HCT116 (cell line): ENCODE results near the gene METRN. TPM values are rescaled to one million over a fixed set of nuclear protein-coding genes. Genes with fewer than 3 reads are reported as not detected.

Source experiments
- ATAC-seq: fragments of 200-7000 bp; cut with Tn5 transposase; 2 replicates; pipeline ENCODE4 v1.9.1; 2020; ENCODE audit warnings: mild to moderate bottlenecking, moderate library complexity
- BruUV-seq: library from RNA; stranded (reverse); fragments of 400-500 nt; replicated peaks from 2 replicates; lab custom pipeline; 2021; lab: Mats Ljungman, UMichigan
- CTCF ChIA-PET: fragments of 300-600 bp; sonication (Branson Sonifier 250); formaldehyde crosslinking; loops from one replicate; lab custom pipeline; 2021; ENCODE audit warnings: antibody characterized with exemption; lab: Charles Lee
- POLR2A ChIA-PET: fragments of 300-600, 350-600 bp; sonication (Branson Sonifier 250); formaldehyde crosslinking; loops from one replicate; lab custom pipeline; 2021; ENCODE audit warnings: antibody characterized with exemption; lab: Charles Lee
- RAD21 ChIA-PET, 2 experiments: fragments of 300-600 bp; sonication (Branson Sonifier 250); formaldehyde crosslinking; loops; one replicate each; lab custom pipeline; 2023; ENCODE audit warnings: low total read pairs in 2 of 2; ENCODE audit not compliant: uncharacterized antibody in 2 of 2, unreplicated experiment in 2 of 2, low non-redundant PET in 1 of 2; lab: Charles Lee
- DNase-seq: peaks from one replicate; pipeline ENCODE4 v3.0.0-alpha.2; 2010; ENCODE audit warnings: low read depth, low spot score
- H2AFZ ChIP-seq: fragments of 200-600 bp; shearing (Covaris generic), sonication (generic); 2 replicates; pipeline ENCODE4 v1.6.1; 2017; ENCODE audit warnings: low read depth, mixed run types, mixed read lengths, antibody characterized with exemption, low read length; ENCODE audit not compliant: poor library complexity, severe bottlenecking
- H3K27ac ChIP-seq: 2 replicates; pipeline ENCODE4 v1.5.1; 2012; ENCODE audit warnings: low read depth, low read length
- H3K27me3 ChIP-seq: fragments of 200-600 bp; sonication (generic); 2 replicates; pipeline ENCODE4 v1.6.1; 2016; ENCODE audit warnings: mixed run types, low read length, mixed read lengths; ENCODE audit not compliant: insufficient read depth
- H3K36me3 ChIP-seq, 2 experiments: fragments of 200-500 bp in 1 of 2; fragments of 200-600 bp in 1 of 2; sonication (Bioruptor generic) in 1 of 2; sonication (generic) in 1 of 2; 2 replicates each; pipeline versions ENCODE4 v1.5.1 to v1.6.1; 2014 to 2016; ENCODE audit warnings: low read length in 2 of 2, inconsistent platforms in 1 of 2, mixed read lengths in 1 of 2, mixed run types in 1 of 2; ENCODE audit not compliant: insufficient read depth in 2 of 2, control insufficient read depth in 1 of 2
- H3K4me1 ChIP-seq, 2 experiments: fragments of 200-600 bp in 1 of 2; sonication (generic) in 1 of 2; 2 replicates each; pipeline versions ENCODE4 v1.5.1 to v1.6.1; 2012 to 2017; ENCODE audit warnings: low read length in 2 of 2, inconsistent platforms in 1 of 2, mild to moderate bottlenecking in 1 of 2, mixed read lengths in 1 of 2, mixed run types in 1 of 2, moderate library complexity in 1 of 2; ENCODE audit not compliant: insufficient read depth in 2 of 2, control insufficient read depth in 1 of 2
- H3K4me2 ChIP-seq: fragments of 200-600 bp; sonication (generic); 2 replicates; pipeline ENCODE4 v1.6.1; 2017; ENCODE audit warnings: mixed run types, low read length, mixed read lengths
- H3K4me3 ChIP-seq, 2 experiments: fragments of 200-600 bp in 1 of 2; sonication (generic) in 1 of 2; replicated peaks in 1 of 2; 2 replicates each; pipeline ENCODE4 v1.5.1; 2011 to 2016; ENCODE audit warnings: low read length in 2 of 2, control low read depth in 1 of 2, low read depth in 1 of 2, mild to moderate bottlenecking in 1 of 2, mixed read lengths in 1 of 2, mixed run types in 1 of 2
- H3K79me2 ChIP-seq: fragments of 200-600 bp; sonication (generic); 2 replicates; pipeline ENCODE4 v1.6.1; 2017; ENCODE audit warnings: mild to moderate bottlenecking, mixed run types, low read length, moderate library complexity, mixed read lengths; ENCODE audit not compliant: insufficient read depth
- H3K9ac ChIP-seq: fragments of 200-600 bp; sonication (generic); 2 replicates; pipeline ENCODE4 v1.6.1; 2016; ENCODE audit warnings: low read length, mixed read lengths
- H3K9me2 ChIP-seq: fragments of 200-600 bp; sonication (generic), shearing (Covaris generic); 2 replicates; pipeline ENCODE4 v1.6.1; 2017; ENCODE audit warnings: mixed run types, mild to moderate bottlenecking, moderate library complexity; ENCODE audit not compliant: insufficient read depth
- H3K9me3 ChIP-seq, 2 experiments: fragments of 200-500 bp in 1 of 2; fragments of 200-600 bp in 1 of 2; sonication (Bioruptor generic) in 1 of 2; sonication (generic) in 1 of 2; 2 replicates each; pipeline ENCODE4 v1.6.1; 2014 to 2017; ENCODE audit warnings: low read length in 2 of 2, mixed read lengths in 2 of 2, inconsistent platforms in 1 of 2, low read depth in 1 of 2, mild to moderate bottlenecking in 1 of 2, mixed run types in 1 of 2, moderate library complexity in 1 of 2; ENCODE audit not compliant: control insufficient read depth in 1 of 2, insufficient read depth in 1 of 2
- H4K20me1 ChIP-seq: fragments of 200-600 bp; sonication (generic), shearing (Covaris generic); 2 replicates; pipeline ENCODE4 v1.6.1; 2017; ENCODE audit warnings: mixed run types, mild to moderate bottlenecking, moderate library complexity; ENCODE audit not compliant: insufficient read depth
- CBX3 ChIP-seq: IDR thresholded peaks from 2 replicates; pipeline ENCODE4 v1.6.1; 2012; ENCODE audit warnings: low read depth
- CEBPB ChIP-seq: IDR thresholded peaks from 2 replicates; pipeline ENCODE4 v1.6.1; 2012; ENCODE audit warnings: low read depth
- CTCF ChIP-seq, 3 experiments: fragments of 200-600 bp in 1 of 3; sonication (generic) in 1 of 3; IDR thresholded peaks in 2 of 3; conservative IDR thresholded peaks in 1 of 3; 2 replicates each; pipeline ENCODE4 v1.5.1; 2012 to 2017; ENCODE audit warnings: low read depth in 2 of 3, low read length in 2 of 3, antibody characterized with exemption in 1 of 3, borderline replicate concordance in 1 of 3, control low read depth in 1 of 3, mild to moderate bottlenecking in 1 of 3, mixed read lengths in 1 of 3, mixed run types in 1 of 3, moderate library complexity in 1 of 3; ENCODE audit not compliant: insufficient read depth in 1 of 3
- ELF1 ChIP-seq: IDR thresholded peaks from 2 replicates; pipeline ENCODE4 v1.6.1; 2012; ENCODE audit warnings: low read depth, borderline replicate concordance
- EZH2 ChIP-seq: fragments of 200-600 bp; sonication (generic); IDR thresholded peaks from 2 replicates; pipeline ENCODE4 v1.6.1; 2017; ENCODE audit warnings: antibody characterized with exemption, mixed run types
- EZH2phosphoT487 ChIP-seq: fragments of 200-600 bp; IDR thresholded peaks from 2 replicates; pipeline ENCODE4 v1.6.1; 2018; ENCODE audit warnings: antibody characterized with exemption, borderline replicate concordance
- JUND ChIP-seq: IDR thresholded peaks from 2 replicates; pipeline ENCODE4 v1.6.1; 2012
- POLR2AphosphoS5 ChIP-seq: IDR thresholded peaks from 2 replicates; pipeline ENCODE4 v1.6.1; 2011; ENCODE audit warnings: mild to moderate bottlenecking, low read depth, low read length, moderate library complexity
- RAD21 ChIP-seq: IDR thresholded peaks from 2 replicates; pipeline ENCODE4 v1.6.1; 2012; ENCODE audit warnings: low read depth, mild to moderate bottlenecking
- SRF ChIP-seq: IDR thresholded peaks from 2 replicates; pipeline ENCODE4 v1.6.1; 2012; ENCODE audit warnings: low read depth
- TCF7L2 ChIP-seq: IDR thresholded peaks from 2 replicates; pipeline ENCODE4 v1.7.0; 2011; ENCODE audit warnings: borderline replicate concordance, inconsistent platforms; ENCODE audit not compliant: insufficient read depth, insufficient read length; ENCODE audit errors: extremely low read depth
- YY1 ChIP-seq: IDR thresholded peaks from 2 replicates; pipeline ENCODE4 v1.6.1; 2011; ENCODE audit warnings: low read length, low read depth, moderate library complexity, mild to moderate bottlenecking; ENCODE audit not compliant: insufficient replicate concordance; ENCODE audit errors: extremely low read depth
- ZFX ChIP-seq: fragments of 450-650 bp; IDR thresholded peaks from 2 replicates; pipeline ENCODE4 v1.6.1; 2017
- intact Hi-C: fragments of 100-400 bp; cut with micrococcal nuclease; formaldehyde crosslinking; loops from 2 replicates; pipeline ENCODE4 v1.10.0; 2022
- total RNA-seq: library from RNA; stranded (reverse); gene quantifications from one replicate; pipeline ENCODE4 v1.2.1, GENCODE V29; 2021; ENCODE audit not compliant: unreplicated experiment

Gene METRN
- total RNA-seq, 1 experiment from 2014 or later = 193 TPM

DNA sequence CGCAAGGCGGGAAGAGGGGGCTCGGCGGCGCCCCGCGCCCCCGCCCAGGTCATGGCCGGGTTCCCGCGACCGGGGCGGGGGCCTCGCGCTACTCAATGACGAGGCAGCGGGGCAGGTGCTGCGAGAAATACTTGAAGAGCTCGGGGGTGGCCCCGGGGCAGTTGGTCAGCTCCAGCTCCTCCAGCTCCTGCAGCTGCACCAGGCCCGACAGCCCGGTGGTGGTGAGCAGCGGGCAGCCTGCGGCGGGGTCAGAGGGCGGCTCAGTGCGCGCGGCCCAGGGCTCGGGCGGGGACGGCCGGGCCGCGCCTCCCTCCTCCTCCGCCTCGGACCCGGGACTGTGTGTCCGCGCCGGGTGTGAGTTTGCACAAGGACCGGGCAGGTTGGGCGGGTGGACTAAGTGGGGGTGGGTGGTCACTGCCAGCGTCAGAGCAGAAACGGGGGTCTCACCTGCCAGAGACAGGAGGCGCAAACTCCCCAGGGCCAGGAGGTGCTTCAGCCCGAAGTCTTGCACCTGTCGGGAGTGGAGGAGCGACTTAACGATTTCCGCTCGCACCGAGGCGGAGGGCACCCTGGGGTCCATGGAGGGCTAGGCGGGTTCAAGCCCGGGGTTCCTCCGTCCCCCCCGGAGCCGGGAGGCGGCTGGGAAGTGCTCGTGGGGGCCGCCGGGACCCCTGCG lies 20.6 kb upstream of the METRN start (continued):
- TF ChIP-seq JUND (no peak), RAD21 (no peak), CTCF (IDR thresholded peaks at IDR 0.05 in 2 of 3, conservative IDR thresholded peaks at IDR 0.05 in 1 of 3; ENCODE audit: borderline replicate concordance in 1 of 3, insufficient read depth in 1 of 3, low read depth in 2 of 3, low read length in 2 of 3) (no peak), CEBPB (no peak), POLR2AphosphoS5 (no peak), EZH2 (no peak), EZH2phosphoT487 (no peak)

DNA sequence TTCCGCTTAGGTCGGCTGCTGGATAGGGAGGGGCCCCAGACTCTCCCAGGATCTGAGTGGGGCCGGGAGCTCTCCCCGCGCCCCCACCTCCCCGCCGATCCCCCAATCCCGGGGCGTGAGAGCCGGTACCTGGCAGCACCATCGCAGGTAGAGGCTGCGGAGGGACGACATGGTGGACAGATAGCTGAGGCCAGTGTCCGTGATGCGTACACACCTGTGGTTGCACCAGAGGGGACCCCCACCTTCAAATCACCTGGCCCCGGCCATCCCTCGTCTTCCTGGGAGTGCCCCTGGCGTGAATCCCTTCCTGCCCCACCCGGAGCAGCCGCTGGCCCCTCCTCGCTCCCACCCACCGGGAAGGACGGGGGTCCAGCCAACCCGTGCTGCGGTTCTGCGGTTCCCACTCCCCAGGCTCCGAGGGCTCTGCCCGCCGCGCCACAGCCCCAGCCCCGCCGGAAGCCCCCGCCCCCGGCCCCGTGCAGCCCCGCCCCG lies 20.0 kb upstream of the METRN start:
- no peak for TF ChIP-seq CBX3
- no peak for TF ChIP-seq EZH2phosphoT487
- no peak for TF ChIP-seq YY1
- TF ChIP-seq CEBPB = no peak
- no peak for TF ChIP-seq ELF1
- TF ChIP-seq POLR2AphosphoS5 = no peak
- TF ChIP-seq TCF7L2 = no peak
- no peak for TF ChIP-seq ZFX
- TF ChIP-seq SRF = no peak
- no peak for TF ChIP-seq JUND
- Histone ChIP-seq H3K9me3 (no peaks in the 10 kb centered on the region), H3K4me3 (peak overlapping the region; percentile 47 to 55), H3K36me3 (no peaks in the 10 kb centered on the region), H3K9me2 (no peaks in the 10 kb centered on the region), H3K79me2 (peaks cover 4% of the 10 kb centered on the region; the same call in 1 of the 2 replicates), H3K4me1 (peaks cover 10 to 34% of the 10 kb centered on the region in 2 experiments), H4K20me1 (no peaks in the 10 kb centered on the region), H3K27me3 (no peaks in the 10 kb centered on the region), H3K4me2 (peak overlapping the region; percentile 88), H3K27ac (peak overlapping the region; percentile 63), H3K9ac (peak overlapping the region; percentile 48), H2AFZ (no peak overlapping the region)
- no peak for ATAC-seq
- ChIA-PET CTCF (interaction anchor here (1.0 to 1.6 kb wide), 5 partner anchors 9 to 408 kb away, joined by 3 to 6 read pairs (median 3); partner anchors contain the start of genes ANTKMT and FBXL16), POLR2A (interaction anchor here (1.0 to 1.6 kb wide), 3 partner anchors 11 to 26 kb away, joined by 3 to 5 read pairs (median 3); partner anchors contain the start of genes ANTKMT and JMJD8), RAD21 (no interaction called here)
- BruUV-seq = no TSS peak
- DNase-seq = no peak
- intact Hi-C loops = no loop called here
